GM12872 (cell line): Measurements from ENCODE around the gene GATA1.

Source experiments
- TF ChIP-seq, protein P1 (sequence below): IDR thresholded peaks from 3 replicates; pipeline ENCODE4 v1.5.1; 2011; ENCODE audit warnings: low read depth, mild to moderate bottlenecking, low read length, moderate library complexity; ENCODE audit not compliant: insufficient read depth

GATA1 gene

DNA sequence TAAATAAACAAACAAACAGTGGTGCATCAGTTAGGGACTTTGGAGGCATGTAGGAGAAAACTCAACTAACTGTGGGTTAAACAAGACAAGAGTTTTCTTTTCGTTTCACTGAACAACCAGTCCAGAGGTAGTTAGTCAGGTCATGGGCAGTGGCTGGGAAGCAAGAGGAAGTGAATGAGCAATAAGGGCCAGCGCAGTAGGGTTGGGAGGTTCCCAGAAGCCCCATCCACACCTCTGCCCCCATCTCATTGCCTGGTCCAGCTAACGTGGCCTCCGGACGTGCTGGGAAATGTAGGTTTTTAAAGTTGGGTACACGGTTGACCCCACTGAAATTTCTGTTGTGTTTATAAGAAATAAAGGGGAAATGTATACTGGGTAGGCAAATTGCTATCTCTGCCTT is 16.1 kb upstream of the GATA1 start:
- TF ChIP-seq, protein P1, sequence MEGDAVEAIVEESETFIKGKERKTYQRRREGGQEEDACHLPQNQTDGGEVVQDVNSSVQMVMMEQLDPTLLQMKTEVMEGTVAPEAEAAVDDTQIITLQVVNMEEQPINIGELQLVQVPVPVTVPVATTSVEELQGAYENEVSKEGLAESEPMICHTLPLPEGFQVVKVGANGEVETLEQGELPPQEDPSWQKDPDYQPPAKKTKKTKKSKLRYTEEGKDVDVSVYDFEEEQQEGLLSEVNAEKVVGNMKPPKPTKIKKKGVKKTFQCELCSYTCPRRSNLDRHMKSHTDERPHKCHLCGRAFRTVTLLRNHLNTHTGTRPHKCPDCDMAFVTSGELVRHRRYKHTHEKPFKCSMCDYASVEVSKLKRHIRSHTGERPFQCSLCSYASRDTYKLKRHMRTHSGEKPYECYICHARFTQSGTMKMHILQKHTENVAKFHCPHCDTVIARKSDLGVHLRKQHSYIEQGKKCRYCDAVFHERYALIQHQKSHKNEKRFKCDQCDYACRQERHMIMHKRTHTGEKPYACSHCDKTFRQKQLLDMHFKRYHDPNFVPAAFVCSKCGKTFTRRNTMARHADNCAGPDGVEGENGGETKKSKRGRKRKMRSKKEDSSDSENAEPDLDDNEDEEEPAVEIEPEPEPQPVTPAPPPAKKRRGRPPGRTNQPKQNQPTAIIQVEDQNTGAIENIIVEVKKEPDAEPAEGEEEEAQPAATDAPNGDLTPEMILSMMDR, result no peak

GRCh38 chrX:48772602-48773001 is 13.8 kb upstream of the GATA1 start:
- TF ChIP-seq, protein P1, result no peak

DNA sequence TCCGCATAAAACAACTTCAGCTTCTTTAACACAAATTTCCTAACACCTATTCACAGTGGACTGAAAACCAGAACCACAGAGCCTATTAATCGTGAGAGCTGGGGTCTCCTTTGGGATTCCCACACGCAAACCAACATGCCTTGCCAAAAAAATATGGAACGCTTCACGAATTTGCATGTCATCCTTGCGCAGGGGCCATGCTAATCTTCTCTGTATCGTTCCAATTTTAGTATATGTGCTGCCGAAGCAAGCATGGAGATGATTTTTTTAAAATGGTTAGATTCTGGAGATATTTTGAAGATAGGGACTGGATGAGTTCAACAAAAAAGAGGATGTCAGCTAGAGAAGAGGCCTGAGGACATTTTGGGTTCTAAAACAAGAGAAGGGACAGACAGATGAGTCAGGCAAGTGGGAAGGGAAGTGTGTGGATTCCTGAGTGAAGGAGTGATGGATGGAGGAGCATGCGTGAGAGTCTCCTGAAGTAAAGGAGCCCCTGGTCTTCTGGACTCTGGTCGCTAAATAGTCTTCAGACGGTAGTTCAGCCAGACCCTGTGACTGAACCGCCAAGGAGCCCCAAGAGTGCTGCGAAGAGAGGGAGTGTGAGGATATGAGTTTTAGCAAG is 9.5 kb upstream of the GATA1 start:
- TF ChIP-seq, protein P1, result no peak

GRCh38 chrX:48779399-48779798 is 7.0 kb upstream of the GATA1 start:
- TF ChIP-seq, protein P1, result no peak

DNA sequence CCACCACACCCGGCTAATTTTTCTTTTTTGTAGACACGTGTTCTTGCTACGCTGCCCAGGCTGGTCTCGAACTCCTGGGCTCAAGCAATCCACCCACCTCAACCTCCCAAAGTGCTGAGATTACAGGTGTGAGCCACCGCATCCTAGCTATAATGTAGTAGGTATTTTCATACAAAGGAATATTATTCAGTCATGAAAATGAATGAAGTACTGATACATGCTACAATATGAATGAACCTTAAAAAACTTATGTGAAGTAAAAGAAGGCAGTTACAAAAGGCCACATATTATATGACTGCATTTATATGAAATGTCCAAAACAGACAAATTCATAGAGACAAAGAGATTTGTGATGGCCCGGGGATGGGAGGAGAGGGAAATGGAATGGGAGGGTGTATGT is 4.7 kb upstream of the GATA1 start:
- TF ChIP-seq, protein P1, result no peak

DNA sequence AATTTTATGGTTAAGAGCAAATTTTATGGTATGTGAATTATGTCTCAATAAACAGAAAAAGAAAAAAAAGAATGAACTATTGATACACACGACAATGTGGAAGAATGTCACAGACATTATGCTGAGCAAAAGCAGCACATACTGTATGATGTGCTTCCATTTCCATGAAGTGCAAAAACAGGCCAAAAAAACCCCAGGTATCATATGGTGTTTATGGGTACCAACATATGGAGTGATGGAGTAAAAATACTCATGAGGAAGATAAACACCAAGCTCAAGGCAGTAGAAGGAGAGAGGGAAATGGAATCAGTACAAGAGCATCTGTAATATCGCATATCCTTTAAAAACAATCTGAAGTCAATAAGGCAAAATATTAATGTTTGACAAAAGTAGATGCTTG is 4.2 kb upstream of the GATA1 start:
- TF ChIP-seq, protein P1, result no peak

DNA sequence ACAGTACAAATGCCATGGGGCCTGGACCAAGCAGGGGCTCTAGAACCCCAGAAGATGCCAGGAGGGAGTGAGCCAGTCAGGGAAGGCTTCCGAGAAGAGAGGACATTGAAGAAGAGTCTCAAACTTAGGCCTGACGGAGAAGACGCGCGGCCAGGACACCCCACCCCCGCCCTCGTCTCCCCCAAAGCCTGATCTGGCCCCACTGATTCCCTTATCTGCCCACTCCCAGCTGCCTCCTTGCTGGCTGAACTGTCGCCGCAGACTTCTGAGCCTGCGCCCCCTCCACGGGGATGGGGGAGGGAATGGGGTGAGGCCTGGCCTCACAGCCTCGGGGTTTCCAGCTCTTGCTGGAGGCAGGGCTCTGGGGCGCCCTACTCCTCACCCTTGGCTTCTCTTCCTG is 3.6 kb upstream of the GATA1 start:
- TF ChIP-seq, protein P1, result no peak
